ENCODE results near the gene METTL26.

- TF ChIP-seq GATA2 (IDR thresholded peaks at IDR 0.05; ENCODE audit: low read depth, low read length) (no peak), GATA3 (IDR thresholded peaks at IDR 0.05; ENCODE audit: low read depth, low read length) (no peak)
Observed at GRCh38 chr16:658679-659571, 22.8 kb upstream of the METTL26 start.
